ENCODE measurements around the gene HSPA1A.
"Not testable (repeated sequence)": the region's sequence is repeated elsewhere in the genome, so short reads cannot be mapped to it uniquely, and the experiment has no call there.

HSPA1A gene

DNA sequence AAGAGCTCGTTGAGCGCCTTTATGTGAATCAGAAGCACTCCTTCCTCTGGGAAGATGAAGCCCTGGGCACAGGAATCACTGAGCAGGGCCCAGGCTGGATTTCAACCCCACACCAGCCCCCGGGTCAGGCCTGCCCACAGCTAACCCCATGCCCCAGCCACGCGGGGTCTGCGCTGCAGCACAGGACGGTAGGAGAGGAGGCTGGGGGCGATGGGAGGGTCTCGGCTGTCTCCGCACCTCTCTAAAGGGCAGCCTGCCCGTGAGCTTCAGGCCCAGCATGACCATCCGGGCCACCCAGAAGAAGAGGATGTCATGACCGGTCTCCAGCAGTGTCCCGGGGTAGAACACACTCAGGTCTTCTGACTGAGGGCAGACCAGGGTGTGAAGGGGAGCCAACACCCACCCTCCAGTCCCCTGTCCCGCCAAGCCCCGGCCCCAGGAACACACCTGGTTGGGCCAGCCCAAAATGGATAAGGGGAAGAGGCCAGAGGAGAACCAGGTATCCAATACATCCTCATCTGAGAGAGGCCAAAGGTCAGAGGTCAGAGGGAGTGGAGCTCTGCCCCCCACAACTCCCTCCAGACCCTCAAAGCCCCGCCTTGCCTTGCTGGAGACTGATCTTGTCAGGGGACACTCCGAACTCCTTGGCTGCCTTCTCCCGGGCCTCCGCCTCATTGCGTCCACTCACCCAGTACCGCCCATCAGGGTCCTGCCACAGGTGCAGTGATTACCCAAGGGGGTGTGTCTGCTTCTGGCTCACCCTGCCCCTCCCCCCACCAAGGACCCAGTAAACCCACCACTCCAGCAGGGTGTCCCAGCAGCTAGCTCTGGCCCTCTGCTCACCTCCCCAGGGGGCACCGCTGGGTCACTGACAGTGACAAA, 33.9 kb upstream of the HSPA1A start:
- DNase-seq: no peak

DNA sequence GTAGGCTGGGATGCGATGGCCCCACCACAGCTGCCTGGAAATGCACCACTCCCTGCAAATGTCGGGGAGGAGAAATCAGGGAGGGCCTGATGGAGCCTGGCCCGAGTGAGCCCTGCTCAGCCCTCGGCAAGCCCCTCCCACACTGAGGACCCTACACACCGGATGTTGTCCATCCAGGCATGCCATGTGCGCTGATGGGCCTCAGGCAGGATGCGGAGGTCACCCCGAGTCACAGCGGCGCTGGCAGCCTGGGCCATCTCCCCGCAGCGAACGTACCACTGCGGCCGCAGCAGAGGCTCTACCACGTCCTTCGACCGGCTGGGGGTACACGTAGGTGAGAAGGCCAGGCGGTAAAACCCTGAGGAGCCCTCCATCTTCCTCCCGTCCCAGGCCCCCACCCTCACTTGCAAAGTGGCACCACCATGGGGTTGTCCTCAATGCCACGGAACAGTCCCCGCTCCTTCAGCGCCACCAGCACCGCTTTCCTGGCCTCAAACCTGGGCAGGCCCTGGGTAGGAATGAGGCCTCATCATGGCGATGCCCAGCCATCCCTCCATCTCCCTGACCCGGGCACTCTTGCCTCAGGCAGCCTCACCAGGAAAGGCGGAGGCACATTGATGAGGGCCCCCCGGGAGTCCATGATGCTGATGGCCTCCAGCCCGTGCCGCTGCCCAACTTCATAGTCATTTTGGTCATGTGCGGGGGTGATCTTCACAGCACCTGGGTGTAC, 33.1 kb upstream of the HSPA1A start:
- DNase-seq: no peak

DNA sequence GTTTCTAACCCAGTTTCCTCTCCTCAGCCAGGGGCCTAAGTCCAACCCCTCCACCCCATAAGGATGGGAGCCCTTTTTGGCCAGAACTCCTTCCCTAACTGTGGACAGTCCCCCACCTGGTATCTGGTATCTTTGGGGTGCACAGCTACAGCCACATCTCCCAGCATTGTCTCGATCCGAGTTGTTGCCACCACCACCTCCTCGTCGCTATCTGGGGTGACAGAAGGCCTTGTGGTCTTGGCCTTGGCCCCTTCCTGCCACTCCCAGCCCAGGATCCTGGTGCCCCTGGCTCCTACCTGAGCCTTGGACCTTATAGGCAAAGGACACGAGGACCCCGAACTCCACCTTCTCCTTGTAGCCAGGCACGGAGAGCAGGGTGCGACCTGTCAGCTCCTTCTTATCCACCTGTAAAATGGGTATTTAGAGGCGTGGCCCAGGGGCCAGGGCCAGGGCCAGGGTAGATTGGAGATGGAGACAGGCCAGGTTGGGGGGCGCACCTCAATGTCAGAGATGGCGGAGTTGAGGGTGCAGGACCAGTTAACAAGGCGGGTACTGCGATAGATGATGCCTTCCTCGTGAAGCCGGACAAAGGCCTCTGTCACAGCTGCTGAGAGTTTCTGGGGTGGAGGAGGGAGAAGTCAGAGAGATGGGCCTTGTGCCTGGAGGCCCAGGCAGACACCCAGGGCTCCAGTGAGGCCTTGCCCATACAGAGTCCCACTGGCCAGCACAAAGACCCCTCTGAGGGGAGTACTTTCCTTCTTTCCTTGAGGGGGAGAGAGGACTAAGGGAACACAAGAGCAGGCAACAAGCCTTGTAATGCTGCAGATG, 31.0 kb upstream of the HSPA1A start:
- DNase-seq: no peak

DNA sequence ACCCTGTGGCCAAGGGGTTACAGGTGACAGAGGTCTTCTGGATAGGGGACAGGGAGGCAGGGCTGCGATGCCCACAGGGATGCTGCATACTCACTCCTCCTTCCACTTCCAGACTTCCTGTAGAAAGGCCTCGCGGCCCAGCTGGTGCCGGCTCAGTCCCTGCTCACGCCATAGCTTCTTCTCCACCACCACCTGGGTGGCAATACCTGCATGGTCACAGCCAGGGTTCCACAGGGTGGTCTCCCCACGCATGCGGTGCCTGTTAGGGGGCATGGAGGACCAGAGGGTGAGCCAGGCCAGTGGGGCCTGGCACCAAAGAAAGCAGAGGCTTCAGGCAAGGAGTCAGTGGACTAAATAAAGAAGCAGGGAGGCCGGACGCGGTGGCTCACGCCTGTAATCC, 29.9 kb upstream of the HSPA1A start:
- DNase-seq: no peak

DNA sequence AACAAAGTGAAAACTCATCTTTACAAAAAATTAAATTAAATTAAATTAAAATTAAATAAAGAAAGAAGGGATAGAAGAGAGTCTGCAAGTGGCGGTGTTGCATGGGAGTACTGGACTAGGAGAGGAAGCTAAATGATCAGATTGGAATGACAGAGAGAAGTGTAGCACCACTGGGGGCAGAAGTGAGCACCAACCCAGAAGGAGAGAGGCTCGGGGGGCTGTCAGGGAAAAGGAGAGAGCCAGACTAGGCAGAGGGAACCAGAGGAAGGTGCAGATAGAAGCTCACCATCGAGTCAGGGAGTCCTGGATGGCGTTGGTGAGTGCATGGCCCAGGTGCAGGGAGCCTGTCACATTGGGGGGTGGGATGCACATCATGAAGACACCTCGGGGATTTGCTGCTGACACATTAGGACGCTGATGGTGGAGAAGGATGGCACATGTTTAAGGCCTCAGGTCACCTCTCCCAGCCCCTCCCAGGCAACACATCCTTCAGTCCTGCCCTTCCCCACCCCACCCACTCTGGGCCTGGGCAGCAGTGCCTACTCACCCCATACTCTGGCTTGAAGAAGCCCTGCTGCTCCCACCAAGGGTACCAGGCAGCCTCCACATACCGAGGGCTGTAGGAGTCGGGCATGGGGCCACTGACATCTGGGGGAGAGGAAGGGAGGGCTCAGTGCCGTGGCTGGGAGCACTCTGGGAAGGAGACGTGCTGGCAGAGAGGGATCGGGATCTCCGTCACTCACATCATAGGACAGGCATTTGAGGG, 23.8 kb upstream of the HSPA1A start:
- no peak for DNase-seq

DNA sequence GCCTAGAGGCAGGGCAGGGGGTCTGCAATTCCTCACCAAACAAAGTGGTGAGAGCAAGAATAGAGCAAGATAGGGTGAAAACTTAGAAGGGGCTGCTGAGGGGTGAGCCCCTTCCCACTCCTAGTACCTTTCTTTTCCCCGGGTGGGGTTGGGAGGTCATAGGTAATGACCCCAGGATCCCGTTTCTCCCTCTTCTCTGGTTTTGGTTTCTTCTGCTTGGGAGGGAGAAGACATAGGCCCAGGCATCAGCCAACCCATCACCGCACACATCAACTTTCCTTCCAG, 23.3 kb upstream of the HSPA1A start:
- DNase-seq: no peak

DNA sequence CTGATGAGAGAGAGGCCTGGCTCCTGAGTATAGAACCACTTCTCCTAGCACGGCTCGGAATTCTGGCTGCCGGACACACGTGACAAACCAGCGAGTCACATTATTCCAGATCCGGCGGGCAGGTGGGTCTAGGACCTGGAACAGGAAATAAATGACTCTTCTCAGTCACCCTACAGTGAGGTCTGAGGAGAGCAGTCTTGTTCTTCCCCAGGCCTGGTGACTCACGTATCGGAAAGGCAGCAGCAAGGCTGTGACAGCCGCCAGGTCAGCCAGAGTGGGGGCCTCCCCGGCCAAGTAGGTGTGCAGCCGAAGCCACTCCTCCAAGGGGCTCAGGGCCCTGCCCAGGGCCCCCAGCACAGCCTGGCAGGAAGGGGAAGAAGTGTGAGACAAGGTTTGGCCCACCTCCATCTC, 22.6 kb upstream of the HSPA1A start:
- DNase-seq: no peak

DNA sequence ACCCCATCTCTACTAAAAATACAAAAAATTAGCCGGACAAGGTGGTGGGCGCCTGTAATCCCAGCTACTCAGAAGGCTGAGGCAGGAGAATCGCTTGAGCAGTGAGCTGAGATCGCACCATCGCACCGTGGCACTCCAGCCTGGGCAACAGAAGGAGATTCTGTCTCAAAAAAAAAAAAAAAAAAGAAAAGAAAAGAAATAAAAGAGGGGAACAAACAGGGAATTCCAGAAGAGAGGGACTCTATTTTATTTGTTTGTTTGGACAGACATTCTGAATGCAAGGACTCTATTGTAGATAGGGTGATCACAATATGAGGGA, 21.5 kb upstream of the HSPA1A start:
- not testable (repeated sequence) for DNase-seq

DNA sequence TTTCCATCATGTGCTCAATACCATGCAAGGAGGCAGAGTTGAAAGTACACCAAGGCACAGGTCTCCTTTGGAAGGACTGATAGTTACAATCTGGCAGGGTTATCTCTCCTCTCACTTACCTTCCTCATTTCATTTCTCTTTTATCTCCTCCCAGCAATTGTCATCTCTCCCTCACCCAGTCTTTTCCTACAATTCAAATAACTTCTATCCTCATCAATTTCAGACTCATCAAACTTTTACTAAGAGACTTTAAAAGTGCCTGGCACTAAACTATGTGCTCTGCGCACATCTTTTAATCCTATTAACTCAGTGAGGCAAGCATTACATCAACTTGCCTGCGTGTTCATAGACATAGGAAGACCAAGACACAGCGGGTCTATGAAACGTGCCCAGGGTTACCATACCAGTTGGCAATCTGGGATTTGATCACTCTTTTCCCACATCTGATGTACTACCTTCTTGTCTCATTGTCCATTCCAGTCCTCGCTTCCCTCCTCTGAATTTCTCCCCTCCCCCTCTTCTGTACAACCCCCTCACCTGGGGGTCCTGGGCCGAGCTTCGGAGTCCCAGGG, 21.0 kb upstream of the HSPA1A start:
- DNase-seq: no peak

DNA sequence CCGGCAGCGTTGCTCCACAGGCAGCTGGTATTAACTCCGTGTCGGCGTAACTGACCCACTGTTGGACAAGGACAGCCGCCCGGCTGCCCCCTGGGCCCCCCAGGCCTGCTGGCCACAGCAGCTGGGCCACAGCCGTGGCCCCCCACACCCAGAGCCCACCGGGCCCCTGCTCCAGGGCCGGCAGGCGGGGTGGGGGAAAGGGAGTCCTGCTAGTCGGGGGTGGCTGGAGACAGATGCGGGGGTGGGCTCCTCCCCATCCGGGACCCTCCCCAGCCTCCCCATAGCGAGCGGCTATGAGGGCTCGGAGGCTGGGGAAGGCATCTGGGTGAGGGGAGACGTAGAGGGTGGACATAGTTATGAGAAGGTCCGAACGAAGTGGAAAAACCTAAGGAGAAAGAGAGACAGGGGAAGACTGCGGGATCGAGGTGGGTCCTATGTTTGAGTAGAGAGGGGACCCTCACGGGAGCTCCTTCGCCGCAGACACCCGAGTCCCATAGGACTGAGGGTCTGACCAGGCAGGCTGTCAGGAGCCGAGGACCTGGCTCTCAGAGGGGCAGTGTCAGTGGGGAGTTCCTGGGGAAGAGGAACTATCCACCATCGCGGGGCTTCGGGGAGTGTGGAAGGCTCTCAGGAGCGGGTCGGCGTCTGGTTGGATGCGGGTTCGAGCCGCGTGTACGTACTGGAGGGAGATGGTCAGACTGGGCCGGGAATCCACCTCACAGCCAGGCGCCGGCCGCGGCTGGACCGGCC, 20.3 kb upstream of the HSPA1A start:
- DNase-seq: no peak

DNA sequence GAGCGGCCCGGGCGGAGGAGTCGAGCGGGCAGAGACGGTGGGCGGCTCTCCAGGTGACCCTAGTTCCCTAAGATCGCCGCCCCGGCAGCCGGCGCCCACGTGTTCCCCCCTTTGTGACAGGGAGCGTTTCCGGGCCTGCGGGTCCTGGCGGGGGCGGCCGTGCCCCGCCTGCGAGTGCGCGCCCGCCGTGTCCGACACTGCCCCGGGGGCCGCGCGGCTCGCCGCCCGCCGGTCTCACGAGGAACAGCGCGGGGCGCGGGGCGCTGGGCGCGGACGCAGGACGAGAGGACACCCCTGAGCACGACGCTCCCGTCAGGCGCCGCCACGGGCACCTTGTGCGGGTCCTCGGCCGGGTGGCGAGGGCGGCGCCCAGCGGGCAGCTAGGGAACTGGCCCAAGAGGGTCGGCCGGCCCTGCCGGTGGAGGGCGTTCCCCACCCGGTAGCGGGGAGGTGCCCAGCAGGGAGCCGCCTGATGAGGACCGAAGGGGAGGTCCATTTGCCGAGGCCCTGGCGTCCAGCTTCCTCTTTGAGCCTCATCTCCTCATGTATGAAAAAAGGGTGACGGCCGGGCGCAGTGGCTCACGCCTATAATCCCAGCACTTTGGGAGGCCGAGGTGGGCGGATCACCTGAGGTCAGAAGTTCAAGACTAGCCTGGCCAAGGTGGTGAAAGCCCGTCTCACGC, 19.6 kb upstream of the HSPA1A start, which contains the start of gene VARS1:
Gene VARS1, minus strand, starts transcription at position 137 of the 683 bp plus-strand sequence. CDS start 535 bp downstream, outside the sequence.
- DNase-seq: peak; percentile 78

DNA sequence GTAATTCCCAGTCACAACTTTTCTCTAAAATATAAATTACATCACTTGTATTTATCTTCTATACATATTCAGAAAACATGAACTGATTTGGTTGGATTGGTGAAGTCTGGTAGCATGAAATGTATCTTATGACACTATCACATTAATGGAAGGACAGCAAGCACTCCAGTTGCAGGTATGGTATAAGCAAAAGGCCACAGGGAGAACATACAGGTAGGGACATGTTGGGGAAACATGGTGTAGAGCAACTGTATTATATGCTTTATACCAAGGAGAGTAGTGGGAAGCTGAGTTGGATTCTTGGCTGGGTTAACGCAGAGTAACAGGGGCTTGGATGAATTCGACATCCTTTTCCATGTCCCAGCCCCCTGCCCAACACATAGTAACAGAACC, 18.4 kb upstream of the HSPA1A start:
- no peak for DNase-seq

DNA sequence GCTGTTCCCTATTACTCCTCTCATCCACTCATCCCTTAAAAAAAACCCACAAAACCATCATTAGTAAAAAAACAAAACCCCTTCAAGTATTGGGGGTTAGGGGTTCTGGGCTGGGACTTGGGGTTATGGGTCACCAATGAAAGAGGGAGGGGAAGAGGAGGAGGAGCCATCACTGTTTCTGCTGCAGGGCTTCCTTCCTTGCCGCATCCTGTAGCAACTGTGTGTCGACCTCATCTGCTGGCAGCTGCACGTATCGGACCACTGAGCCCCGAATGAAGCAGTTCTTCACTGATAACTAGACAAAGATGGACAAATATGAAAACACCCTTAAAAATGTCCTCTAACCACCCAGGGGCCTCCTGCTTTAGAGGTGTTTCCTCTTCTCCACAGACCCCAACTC, 17.8 kb upstream of the HSPA1A start:
- DNase-seq: peak; percentile 35

DNA sequence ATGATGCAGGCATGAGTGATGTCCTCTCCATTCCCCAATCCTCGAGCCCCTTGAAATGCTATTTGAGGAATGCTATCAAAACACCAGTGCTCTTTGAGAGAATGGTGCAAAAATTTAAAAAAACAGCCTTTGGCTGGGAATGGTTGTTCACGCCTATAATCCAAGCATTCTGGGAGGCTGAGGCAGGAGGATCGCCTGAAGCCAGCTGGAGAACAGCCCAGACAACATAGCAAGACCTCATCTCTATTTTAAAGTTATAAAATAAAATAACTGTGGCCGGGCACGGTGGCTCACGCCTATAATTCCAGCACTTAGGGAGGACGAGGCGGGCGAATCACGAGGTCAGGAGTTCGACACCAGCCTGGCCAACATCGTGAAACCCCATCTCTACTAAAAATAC, 15.6 kb upstream of the HSPA1A start:
- DNase-seq: no peak

DNA sequence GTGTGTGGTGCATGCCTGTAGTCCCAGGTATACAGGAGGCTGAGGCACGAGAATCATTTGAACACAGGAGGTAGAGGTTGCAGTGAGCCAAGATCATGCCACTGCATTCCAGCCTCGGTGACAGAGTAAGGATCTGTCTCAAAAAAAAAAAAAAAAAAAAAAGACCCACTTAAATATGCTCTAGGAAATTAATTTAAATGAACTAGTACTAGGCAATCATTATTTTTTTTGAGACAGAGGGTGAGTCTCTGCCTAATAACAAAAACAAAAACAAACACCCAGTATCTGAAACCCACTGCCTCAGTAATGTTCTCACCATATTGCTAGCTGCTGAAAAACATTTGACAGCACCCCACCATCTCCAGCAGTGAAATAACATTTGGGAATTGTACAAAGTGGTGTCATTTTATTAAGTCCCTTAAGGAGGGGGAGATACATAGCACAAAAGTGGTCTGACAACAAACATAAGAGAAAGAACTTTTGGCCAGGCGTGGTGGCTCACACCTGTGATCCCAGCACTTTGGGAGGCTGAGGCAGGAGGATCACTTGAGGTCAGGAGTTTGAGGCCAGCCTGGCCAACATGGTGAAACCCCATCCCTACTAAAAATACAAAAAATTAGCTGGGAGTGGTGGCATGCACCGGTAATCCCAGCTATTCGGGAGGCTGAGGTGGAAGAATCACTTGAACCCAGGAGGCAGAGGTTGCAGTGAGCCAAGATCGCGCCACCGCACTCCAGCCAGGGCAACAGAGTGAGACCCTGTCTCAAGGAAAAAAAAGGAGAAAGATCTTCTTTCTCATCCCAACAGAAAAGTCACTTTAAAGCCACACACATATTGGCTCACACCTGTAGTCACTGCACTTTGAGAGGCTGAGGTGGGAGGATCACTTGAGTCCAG, 14.1 kb upstream of the HSPA1A start:
- DNase-seq: not testable (repeated sequence)

DNA sequence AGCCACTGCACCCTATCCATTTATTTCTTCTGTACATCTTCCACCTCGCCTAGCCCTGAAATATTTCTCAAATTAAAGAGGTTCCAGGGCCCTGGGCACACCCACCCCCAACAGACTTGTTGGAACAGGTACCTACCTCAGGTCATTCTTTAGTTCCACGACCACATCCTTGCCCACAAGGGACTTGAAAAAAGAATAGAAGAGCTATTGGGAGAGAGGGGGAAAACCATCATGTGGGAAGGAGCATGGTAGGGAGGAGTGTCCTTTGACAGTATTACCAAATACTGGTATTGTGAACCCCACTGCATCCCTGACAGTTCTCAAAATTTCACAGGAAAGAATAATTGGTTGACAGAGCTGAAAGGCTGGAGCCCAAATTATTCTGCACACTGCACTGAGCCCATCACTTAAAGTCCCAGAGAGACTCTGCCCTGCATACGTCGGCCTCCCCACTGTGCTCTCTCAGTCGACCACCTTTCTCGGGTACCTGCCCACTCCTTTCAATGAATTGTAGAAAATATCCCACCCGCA, 9.3 kb upstream of the HSPA1A start:
- DNase-seq: no peak

DNA sequence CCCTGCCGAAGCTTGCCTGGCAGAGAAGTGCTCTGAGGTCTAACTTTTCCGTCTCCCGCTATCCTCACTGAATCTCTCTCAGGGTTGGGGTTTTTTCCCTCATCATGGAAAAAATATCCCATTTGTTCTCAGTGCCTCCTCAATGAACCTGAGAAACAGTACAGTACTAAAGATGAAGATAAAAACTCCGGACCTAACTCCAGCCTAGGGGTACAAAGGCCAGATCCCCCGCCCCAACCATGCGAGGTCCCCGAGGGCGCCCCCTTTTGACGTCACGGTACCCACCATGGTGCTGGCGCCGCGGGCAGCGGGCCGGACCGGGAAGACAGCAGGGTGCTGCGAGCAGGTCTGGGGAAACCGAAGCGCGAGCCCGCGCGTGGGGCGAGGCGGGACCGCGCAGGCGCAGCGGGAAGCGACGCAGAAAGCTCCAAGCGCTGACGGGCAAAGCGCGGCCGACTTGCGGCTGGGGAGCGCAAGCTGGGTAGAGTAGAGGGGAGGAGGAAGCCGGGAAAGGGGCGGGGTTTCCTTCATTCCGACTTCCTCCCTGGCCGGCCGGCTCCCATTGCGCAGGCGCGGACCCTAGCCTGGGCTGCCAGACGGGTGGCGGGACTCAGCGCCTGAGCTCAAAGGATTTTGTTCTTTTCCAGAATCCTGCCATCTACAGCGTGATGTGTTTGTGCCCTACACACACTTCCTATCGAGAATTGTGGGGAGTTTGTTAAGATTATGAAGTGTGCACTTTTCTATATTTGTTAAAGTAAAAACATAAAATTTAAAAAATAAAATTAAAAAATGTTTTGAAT, 8.7 kb upstream of the HSPA1A start, which contains the start of gene LSM2:
Gene LSM2, minus strand, starts transcription at position 497 of the 803 bp plus-strand sequence. Its CDS starts 209 bp downstream, at position 288.
- peak; percentile 95 for DNase-seq

DNA sequence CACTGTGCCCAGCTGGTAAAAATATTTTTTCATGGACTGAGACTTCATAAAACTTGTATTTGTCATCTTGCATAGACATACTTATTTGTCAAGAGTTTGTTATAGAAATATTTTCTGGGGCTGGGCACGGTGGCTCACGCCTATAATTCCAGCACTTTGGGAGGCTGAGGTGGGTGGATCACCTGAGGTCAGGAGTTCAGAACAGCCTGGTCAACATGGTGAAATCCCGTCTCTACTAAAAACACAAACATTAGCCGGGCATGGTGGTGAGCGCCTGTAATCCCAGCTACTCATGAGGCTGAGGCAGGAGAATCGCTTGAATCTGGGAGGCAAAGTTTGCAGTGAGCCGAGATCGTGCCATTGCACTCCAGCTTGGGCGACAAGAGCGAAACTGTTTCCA, 6.7 kb upstream of the HSPA1A start:
- DNase-seq: not testable (repeated sequence)

DNA sequence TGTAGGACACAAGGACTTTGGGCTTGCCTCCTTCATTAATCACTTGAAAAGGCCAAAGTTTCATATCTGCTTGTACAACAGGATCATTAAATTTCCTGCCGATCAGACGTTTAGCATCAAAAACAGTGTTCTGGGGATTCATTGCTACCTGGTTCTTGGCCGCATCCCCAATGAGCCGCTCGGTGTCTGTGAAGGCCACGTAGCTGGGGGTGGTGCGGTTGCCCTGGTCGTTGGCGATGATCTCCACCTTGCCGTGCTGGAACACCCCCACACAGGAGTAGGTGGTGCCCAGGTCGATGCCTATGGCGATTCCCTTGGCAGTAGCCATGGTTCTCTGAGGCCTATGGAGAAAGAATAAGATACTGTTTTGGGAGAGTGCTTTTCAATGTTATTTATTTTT, 3.7 kb upstream of the HSPA1A start:
- DNase-seq: no peak

Data from activated effector memory CD4-positive, alpha-beta T cell treated with Interleukin-2 at 50 U/mL for 16 hours (primary cell).